H1 (cell line): Measurements from ENCODE around the gene TCF7L1. TPM values are rescaled to one million over a fixed set of nuclear protein-coding genes. Genes with fewer than 3 reads are reported as not detected.
A peak's percentile ranks its signal among the peaks of the same experiment; 100 is the strongest.

Experiments used
- ATF2 ChIP-seq: IDR thresholded peaks from 2 replicates; pipeline ENCODE4 v1.6.1; 2012; ENCODE audit warnings: low read length, inconsistent platforms
- ATF3 ChIP-seq: IDR thresholded peaks from 2 replicates; pipeline ENCODE4 v1.6.1; 2011; ENCODE audit warnings: low read depth, mild to moderate bottlenecking, low read length; ENCODE audit not compliant: insufficient read depth
- CHD1 ChIP-seq: IDR thresholded peaks from 2 replicates; pipeline ENCODE4 v1.6.1; 2012; ENCODE audit warnings: low read depth, low read length, improper control_type of control experiment
- CTBP2 ChIP-seq: IDR thresholded peaks from 2 replicates; pipeline ENCODE4 v1.7.0; 2011; ENCODE audit warnings: borderline replicate concordance, mild to moderate bottlenecking, moderate library complexity, mixed read lengths, low read length; ENCODE audit not compliant: insufficient read depth, insufficient read length
- HDAC2 ChIP-seq, 2 experiments: fragments of 300-600 bp in 1 of 2; sonication (generic) in 1 of 2; IDR thresholded peaks; 2 replicates each; pipeline ENCODE4 v1.6.1; 2011 to 2012; ENCODE audit warnings: low read depth in 2 of 2, low read length in 2 of 2, mild to moderate bottlenecking in 2 of 2, moderate library complexity in 2 of 2, borderline replicate concordance in 1 of 2, inconsistent platforms in 1 of 2
- KDM4A ChIP-seq: IDR thresholded peaks from one replicate; pipeline ENCODE4 v1.7.1; 2012; ENCODE audit warnings: low read depth, mild to moderate bottlenecking, moderate library complexity, low read length, inconsistent platforms; ENCODE audit not compliant: severe bottlenecking
- MAX ChIP-seq: IDR thresholded peaks from 2 replicates; pipeline ENCODE4 v1.6.1; 2012; ENCODE audit warnings: inconsistent platforms
- POLR2A ChIP-seq, 2 experiments: IDR thresholded peaks; 1 replicate in 1 of 2; 2 replicates in 1 of 2; pipeline ENCODE4 v1.6.1; 2011; ENCODE audit warnings: low read depth in 2 of 2, low read length in 2 of 2, mild to moderate bottlenecking in 2 of 2; ENCODE audit errors: control extremely low read depth in 1 of 2
- POLR2AphosphoS5 ChIP-seq: IDR thresholded peaks from 2 replicates; pipeline ENCODE4 v1.6.1; 2011; ENCODE audit warnings: low read depth, low read length
- RAD21 ChIP-seq, 2 experiments: IDR thresholded peaks in 1 of 2; conservative IDR thresholded peaks in 1 of 2; 2 replicates each; pipeline ENCODE4 v1.6.1; 2011; ENCODE audit warnings: low read depth in 2 of 2, low read length in 2 of 2, improper control_type of control experiment in 1 of 2, inconsistent platforms in 1 of 2, mild to moderate bottlenecking in 1 of 2, moderate library complexity in 1 of 2
- RFX5 ChIP-seq: IDR thresholded peaks from 2 replicates; pipeline ENCODE4 v1.6.1; 2011; ENCODE audit warnings: low read depth, low read length, improper control_type of control experiment, borderline replicate concordance
- SIRT6 ChIP-seq: IDR thresholded peaks from one replicate; pipeline ENCODE4 v1.7.1; 2012; ENCODE audit warnings: low read length, inconsistent platforms
- SIX5 ChIP-seq: IDR thresholded peaks from 2 replicates; pipeline ENCODE4 v1.6.1; 2011; ENCODE audit warnings: mild to moderate bottlenecking, low read depth, low read length
- SRF ChIP-seq: IDR thresholded peaks from 2 replicates; pipeline ENCODE4 v1.6.1; 2011; ENCODE audit warnings: mild to moderate bottlenecking, low read depth, low read length, moderate library complexity
- SUZ12 ChIP-seq: fragments of 200-600 bp; sonication (generic); IDR thresholded peaks from 2 replicates; pipeline ENCODE4 v1.6.1; 2012; ENCODE audit warnings: mild to moderate bottlenecking, inconsistent platforms, low read length, moderate library complexity, mixed read lengths
- TCF12 ChIP-seq: IDR thresholded peaks from 2 replicates; pipeline ENCODE4 v1.6.1; 2011; ENCODE audit warnings: low read depth, mild to moderate bottlenecking, low read length
- TEAD4 ChIP-seq: IDR thresholded peaks from 2 replicates; pipeline ENCODE4 v1.6.1; 2012; ENCODE audit warnings: low read depth, low read length, inconsistent platforms, mixed read lengths
- USF2 ChIP-seq: IDR thresholded peaks from 2 replicates; pipeline ENCODE4 v1.6.1; 2011; ENCODE audit warnings: low read length, improper control_type of control experiment
- polyA plus RNA-seq, 7 experiments: library from polyadenylated mRNA; depleted of rRNA in 3 of 7; stranded (reverse) in 5 of 7; unstranded in 2 of 7; fragments of >200 nt in 5 of 7; fragments of 200-250 nt in 2 of 7; gene quantifications; 1 replicate in 5 of 7; 2 replicates in 1 of 7; 4 replicates in 1 of 7; pipeline versions ENCODE4 v1.2.1 to v1.2.3, GENCODE V29; 2011 to 2013; ENCODE audit warnings: missing spikeins in 2 of 7, mixed read lengths in 2 of 7
- total RNA-seq: library from RNA; stranded (reverse); fragmentation: NEBNext Ultra II Directional; extraction: Animal tissue kit (Norgen Biotek cat#: 25700); gene quantifications from 2 replicates; pipeline ENCODE4 v1.2.1, GENCODE V29; 2021

Gene TCF7L1
- total and polyA plus RNA-seq, 2 of the 8 experiments (the other 6 are each of a cell fraction or from before 2014, with no cell fraction given), result 27.5 to 108 TPM

- TF ChIP-seq ATF2 (no peak), SRF (no peak), RAD21 (IDR thresholded peaks at IDR 0.05 in 1 of 2, conservative IDR thresholded peaks at IDR 0.05 in 1 of 2; ENCODE audit: low read depth in 2 of 2, low read length in 2 of 2) (peak; percentile 8 to 12; a peak in 1 of 4 replicates), POLR2AphosphoS5 (peak; percentile 76), POLR2A (IDR thresholded peaks at IDR 0.05; ENCODE audit: control extremely low read depth in 1 of 2, low read depth in 2 of 2, low read length in 2 of 2) (peak in 1 of 2 experiments; percentile 78), CHD1 (no peak), CTBP2 (peak; percentile 79), KDM4A (no peak), USF2 (no peak), ATF3 (no peak), TEAD4 (peak; percentile 98), HDAC2 (IDR thresholded peaks at IDR 0.05; ENCODE audit: borderline replicate concordance in 1 of 2, low read depth in 2 of 2, low read length in 2 of 2) (no peak), SUZ12 (no peak), RFX5 (no peak), SIRT6 (no peak), SIX5 (no peak), TCF12 (peak; percentile 91), MAX (peak; percentile 93)
These were observed 104.8 kb downstream of the TCF7L1 start (continued) for GRCh38 chr2:85237849-85238565.
